BJ (cell line): ENCODE results near the gene HRH2. TPM values are rescaled to one million over a fixed set of nuclear protein-coding genes. Genes with fewer than 3 reads are reported as not detected.

ENCODE experiments used
- CTCF ChIA-PET: fragments of 350-600 bp; formaldehyde crosslinking; extraction: SDS; loops from one replicate; lab custom pipeline; 2021; ENCODE audit warnings: antibody characterized with exemption, inconsistent platforms; lab: Yijun Ruan, JAX
- POLR2A ChIA-PET: fragments of 300-600 bp; sonication (Branson Sonifier 250); formaldehyde crosslinking; extraction: SDS; loops from one replicate; lab custom pipeline; 2021; ENCODE audit warnings: antibody characterized with exemption; lab: Charles Lee
- DNase-seq: peaks from one replicate; pipeline ENCODE4 v3.0.0-alpha.2; 2011; ENCODE audit warnings: low read depth
- H3K27me3 ChIP-seq: 2 replicates; pipeline ENCODE4 v1.6.0; 2011; ENCODE audit warnings: low read length; ENCODE audit not compliant: control insufficient read depth, insufficient read depth
- H3K36me3 ChIP-seq: 2 replicates; pipeline ENCODE4 v1.5.1; 2011; ENCODE audit warnings: low read length; ENCODE audit not compliant: control insufficient read depth, insufficient read depth
- H3K4me3 ChIP-seq: 2 replicates; pipeline ENCODE4 v1.5.1; 2011; ENCODE audit warnings: low read depth, mild to moderate bottlenecking, control low read depth, low read length
- CTCF ChIP-seq: IDR thresholded peaks from 2 replicates; pipeline ENCODE4 v1.5.1; 2011; ENCODE audit warnings: low read depth, mild to moderate bottlenecking, control low read depth, inconsistent platforms, low read length, moderate library complexity; ENCODE audit not compliant: insufficient read depth
- polyA plus RNA-seq: library from polyadenylated mRNA; depleted of rRNA; stranded (reverse); fragments of >200 nt; gene quantifications from 2 replicates; pipeline ENCODE4 v1.2.3, GENCODE V29; 2011

Gene HRH2
- polyA plus RNA-seq, 1 experiment: not detected

- H3K4me3 ChIP-seq: no peak overlapping the region
- H3K36me3 ChIP-seq: no peaks in the 10 kb centered on the region
- ChIA-PET POLR2A (no interaction called here), CTCF (interaction anchor here (0.8 kb wide), 1 partner anchor 12 kb away, joined by 3 read pairs; no protein-coding TSS in a partner anchor)
- DNase-seq: no peak
- TF ChIP-seq CTCF: no peak
- H3K27me3 ChIP-seq: no peaks in the 10 kb centered on the region
These were observed 83.7 kb downstream of the HRH2 start for GRCh38 chr5:175741556-175741955.

- no peaks in the 10 kb centered on the region for H3K27me3 ChIP-seq
- POLR2A ChIA-PET: no interaction called here
- H3K36me3 ChIP-seq: no peaks in the 10 kb centered on the region
- no peak overlapping the region for H3K4me3 ChIP-seq
- TF ChIP-seq CTCF: no peak
- DNase-seq: no peak
- CTCF ChIA-PET: interaction anchor here (1.2 kb wide), 1 partner anchor 13 kb away, joined by 6 read pairs; no protein-coding TSS in a partner anchor
These were observed 84.6 kb downstream of the HRH2 start for GRCh38 chr5:175742290-175742994.

GRCh38 chr5:175743676-175744210 is 85.9 kb downstream of the HRH2 start:
- Histone ChIP-seq H3K36me3 (no peaks in the 10 kb centered on the region), H3K27me3 (no peaks in the 10 kb centered on the region), H3K4me3 (no peak overlapping the region)
- POLR2A ChIA-PET: no interaction called here
- no peak for DNase-seq
- CTCF ChIA-PET: interaction anchor here (1.2 to 2.6 kb wide), 2 partner anchors 14 to 15 kb away, joined by 6 to 8 read pairs; no protein-coding TSS in a partner anchor
- no peak for TF ChIP-seq CTCF

GRCh38 chr5:175745210-175745609 is 87.3 kb downstream of the HRH2 start:
- TF ChIP-seq CTCF: no peak
- Histone ChIP-seq H3K4me3 (no peak overlapping the region), H3K27me3 (no peaks in the 10 kb centered on the region), H3K36me3 (no peaks in the 10 kb centered on the region)
- no peak for DNase-seq
- CTCF ChIA-PET: interaction anchor here (2.6 kb wide), 1 partner anchor 16 kb away, joined by 8 read pairs; no protein-coding TSS in a partner anchor
- POLR2A ChIA-PET: no interaction called here

GRCh38 chr5:175746851-175747250 is 89.0 kb downstream of the HRH2 start:
- no peaks in the 10 kb centered on the region for H3K36me3 ChIP-seq
- POLR2A ChIA-PET: no interaction called here
- H3K4me3 ChIP-seq: no peak overlapping the region
- no peaks in the 10 kb centered on the region for H3K27me3 ChIP-seq
- TF ChIP-seq CTCF: no peak
- DNase-seq: no peak
- CTCF ChIA-PET: interaction anchor here (0.7 kb wide), 1 partner anchor 16 kb away, joined by 3 read pairs; no protein-coding TSS in a partner anchor
